Lower lobe of right lung (tissue), 2 donors: ENCODE data around the gene CDK8. TPM values are rescaled to one million over a fixed set of nuclear protein-coding genes. Genes with fewer than 3 reads are reported as not detected.
"Not testable (repeated sequence)": the region's sequence is repeated elsewhere in the genome, so short reads cannot be mapped to it uniquely, and the experiment has no call there.

ENCODE experiments used
- ATAC-seq, 2 donors: fragments of 200-7000 bp; cut with Tn5 transposase; one replicate each; pipeline ENCODE4 v1.9.1; 2020 to 2022; ENCODE audit warnings: mild to moderate bottlenecking in 2 of 2, moderate library complexity in 2 of 2
- DNase-seq: peaks from one replicate; pipeline ENCODE4 v3.0.0-alpha.2; 2020
- H3K27ac ChIP-seq: fragments of 200-600 bp; one replicate; pipeline ENCODE4 v1.8.0; 2022
- H3K27me3 ChIP-seq: fragments of 200-600 bp; one replicate; pipeline ENCODE4 v1.8.0; 2022; ENCODE audit warnings: low read depth
- H3K36me3 ChIP-seq: fragments of 200-600 bp; one replicate; pipeline ENCODE4 v1.8.0; 2022; ENCODE audit warnings: mild to moderate bottlenecking
- H3K4me1 ChIP-seq: fragments of 200-600 bp; one replicate; pipeline ENCODE4 v1.8.0; 2022
- H3K4me3 ChIP-seq: fragments of 200-600 bp; one replicate; pipeline ENCODE4 v1.8.0; 2022; ENCODE audit warnings: mild to moderate bottlenecking
- H3K9me3 ChIP-seq: fragments of 200-600 bp; one replicate; pipeline ENCODE4 v1.8.0; 2022
- intact Hi-C: fragments of 100-400 bp; cut with DNase I; formaldehyde crosslinking; loops from one replicate; pipeline ENCODE4 v1.11.0; 2022
- total RNA-seq: library from RNA; stranded (reverse); fragmentation: NEBNext Ultra II Directional; extraction: Animal tissue kit (Norgen Biotek cat#: 25700); gene quantifications from one replicate; pipeline ENCODE4 v1.2.1, GENCODE V29; 2021
- TF ChIP-seq, protein P1 (sequence below): fragments of 200-600 bp; IDR thresholded peaks from one replicate; pipeline ENCODE4 v1.8.0; 2022; ENCODE audit warnings: antibody characterized with exemption, mild to moderate bottlenecking
- donor health status: DM: no; HTN: yes; CAD: no; lungs with severe emphysema.

The CDK8 gene
- total RNA-seq, 1 donor from 2014 or later: 10.3 TPM

DNA sequence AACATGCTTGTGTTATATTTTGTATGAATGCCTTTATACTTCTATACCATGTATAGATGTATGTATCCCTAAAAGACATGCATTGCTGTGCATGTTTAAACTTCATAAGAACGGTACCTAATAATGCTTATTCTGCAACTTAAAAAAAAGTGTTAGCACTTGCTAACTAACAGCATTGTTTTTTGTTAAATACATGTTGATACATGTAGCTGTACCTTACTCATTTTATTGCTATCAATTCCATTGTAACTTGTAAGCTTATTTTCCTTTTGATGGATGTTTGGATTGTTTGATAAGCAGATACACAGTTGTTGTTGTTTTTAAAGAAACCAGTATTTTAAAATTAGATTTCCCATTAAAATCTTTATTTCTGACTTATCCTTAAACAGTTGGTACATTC lies 53.8 kb downstream of the CDK8 start:
- DNase-seq: no peak
- Histone ChIP-seq H3K9me3 (no peaks in the 10 kb centered on the region), H3K36me3 (no peaks in the 10 kb centered on the region), H3K27me3 (no peaks in the 10 kb centered on the region), H3K27ac (no peak overlapping the region), H3K4me3 (no peak overlapping the region), H3K4me1 (peaks cover 10% of the 10 kb centered on the region)
- no peak for ATAC-seq
- TF ChIP-seq, protein P1, sequence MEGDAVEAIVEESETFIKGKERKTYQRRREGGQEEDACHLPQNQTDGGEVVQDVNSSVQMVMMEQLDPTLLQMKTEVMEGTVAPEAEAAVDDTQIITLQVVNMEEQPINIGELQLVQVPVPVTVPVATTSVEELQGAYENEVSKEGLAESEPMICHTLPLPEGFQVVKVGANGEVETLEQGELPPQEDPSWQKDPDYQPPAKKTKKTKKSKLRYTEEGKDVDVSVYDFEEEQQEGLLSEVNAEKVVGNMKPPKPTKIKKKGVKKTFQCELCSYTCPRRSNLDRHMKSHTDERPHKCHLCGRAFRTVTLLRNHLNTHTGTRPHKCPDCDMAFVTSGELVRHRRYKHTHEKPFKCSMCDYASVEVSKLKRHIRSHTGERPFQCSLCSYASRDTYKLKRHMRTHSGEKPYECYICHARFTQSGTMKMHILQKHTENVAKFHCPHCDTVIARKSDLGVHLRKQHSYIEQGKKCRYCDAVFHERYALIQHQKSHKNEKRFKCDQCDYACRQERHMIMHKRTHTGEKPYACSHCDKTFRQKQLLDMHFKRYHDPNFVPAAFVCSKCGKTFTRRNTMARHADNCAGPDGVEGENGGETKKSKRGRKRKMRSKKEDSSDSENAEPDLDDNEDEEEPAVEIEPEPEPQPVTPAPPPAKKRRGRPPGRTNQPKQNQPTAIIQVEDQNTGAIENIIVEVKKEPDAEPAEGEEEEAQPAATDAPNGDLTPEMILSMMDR: no peak
- intact Hi-C loops: no loop called here

DNA sequence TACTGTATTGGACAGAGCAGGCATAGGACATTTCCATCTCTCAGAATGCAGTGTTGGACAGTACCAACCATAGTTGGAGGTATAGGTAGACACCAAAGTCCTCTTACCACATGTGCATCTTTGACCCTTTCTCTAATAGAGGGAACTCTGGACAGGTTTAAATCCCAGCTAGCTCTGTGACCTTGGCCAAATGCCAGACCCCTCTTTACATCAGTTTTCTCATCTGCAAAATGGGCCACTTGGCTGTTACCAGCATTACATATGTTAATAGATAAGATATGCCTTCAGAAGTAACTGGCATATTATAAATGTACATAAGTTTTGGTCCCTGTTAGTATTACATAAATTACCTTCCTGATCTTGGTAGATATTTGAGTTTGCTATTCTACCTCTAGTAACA lies 54.3 kb downstream of the CDK8 start:
- no peak for ATAC-seq
- no peaks in the 10 kb centered on the region for H3K36me3 ChIP-seq
- no peaks in the 10 kb centered on the region for H3K27me3 ChIP-seq
- H3K9me3 ChIP-seq: no peaks in the 10 kb centered on the region
- no peak overlapping the region for H3K4me3 ChIP-seq
- DNase-seq: no peak
- peaks cover 10% of the 10 kb centered on the region for H3K4me1 ChIP-seq
- intact Hi-C loops: no loop called here
- TF ChIP-seq, protein P1: no peak
- H3K27ac ChIP-seq: no peak overlapping the region

DNA sequence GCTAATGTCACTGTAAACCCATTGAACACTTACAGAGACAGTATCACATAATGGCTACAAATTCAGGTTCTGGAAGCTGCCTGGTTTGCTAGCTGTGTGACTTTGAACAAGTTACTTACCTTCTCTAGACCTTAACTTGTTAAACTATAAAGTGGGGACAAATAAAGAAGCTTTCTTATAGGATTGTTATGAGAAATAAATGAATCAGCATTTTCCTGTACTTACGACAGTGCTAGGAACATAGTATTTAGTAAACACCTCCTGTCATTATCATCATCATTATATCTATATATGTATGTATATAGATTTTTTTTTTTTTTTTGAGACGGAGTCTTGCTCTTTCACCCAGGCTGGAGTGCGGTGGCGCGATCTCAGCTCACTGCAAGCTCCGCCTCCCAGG lies 54.9 kb downstream of the CDK8 start:
- no peak for DNase-seq
- no peaks in the 10 kb centered on the region for H3K9me3 ChIP-seq
- intact Hi-C loops: no loop called here
- H3K4me1 ChIP-seq: peaks cover 10% of the 10 kb centered on the region
- H3K4me3 ChIP-seq: no peak overlapping the region
- no peaks in the 10 kb centered on the region for H3K36me3 ChIP-seq
- TF ChIP-seq, protein P1: no peak
- H3K27me3 ChIP-seq: no peaks in the 10 kb centered on the region
- H3K27ac ChIP-seq: no peak overlapping the region
- no peak for ATAC-seq

DNA sequence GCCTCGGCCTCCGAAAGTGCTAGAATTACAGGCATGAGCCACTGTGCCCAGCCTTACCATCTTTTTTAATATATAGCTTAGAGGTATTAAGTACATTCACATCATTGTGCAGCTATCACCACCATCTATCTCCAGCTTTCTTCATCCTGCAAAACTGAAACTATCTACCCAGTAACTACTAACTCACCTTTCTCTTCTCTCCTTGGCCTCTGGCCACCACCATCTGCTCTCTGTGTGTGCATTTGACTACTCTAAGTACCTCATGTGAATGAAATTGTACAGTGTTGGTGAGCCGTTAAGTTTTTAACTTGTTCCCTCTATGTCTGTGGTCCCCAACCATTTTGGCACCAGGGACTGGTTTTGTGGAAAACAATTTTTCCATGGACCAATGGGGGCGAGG lies 56.1 kb downstream of the CDK8 start:
- DNase-seq (no peak), ATAC-seq (no peak)
- Histone ChIP-seq H3K27ac (no peak overlapping the region), H3K27me3 (no peaks in the 10 kb centered on the region), H3K4me3 (no peak overlapping the region), H3K9me3 (no peaks in the 10 kb centered on the region), H3K4me1 (peaks cover 6% of the 10 kb centered on the region), H3K36me3 (no peaks in the 10 kb centered on the region)
- TF ChIP-seq, protein P1: no peak
- intact Hi-C loops: no loop called here

DNA sequence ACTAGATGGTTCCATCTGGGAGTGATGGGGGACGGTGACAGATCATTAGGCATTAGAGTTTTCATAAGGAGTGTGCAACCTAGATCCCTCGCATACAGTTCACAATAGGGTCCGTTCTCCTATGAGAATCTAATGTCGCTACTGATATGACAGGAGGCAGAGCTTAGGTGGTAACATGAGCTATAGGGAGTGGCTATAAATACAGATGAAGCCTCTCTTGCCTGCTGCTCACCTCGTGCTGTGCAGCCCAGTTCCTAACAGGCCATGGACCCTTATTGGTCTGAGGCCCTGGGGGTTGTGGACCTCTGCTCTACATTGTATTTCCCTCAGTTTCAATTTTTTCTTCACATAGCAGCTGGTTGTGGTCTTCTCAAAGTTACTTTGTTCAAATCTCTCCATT lies 56.5 kb downstream of the CDK8 start:
- DNase-seq (no peak), ATAC-seq (no peak)
- Histone ChIP-seq H3K4me1 (peaks cover 6% of the 10 kb centered on the region), H3K9me3 (no peaks in the 10 kb centered on the region), H3K27ac (no peak overlapping the region), H3K4me3 (no peak overlapping the region), H3K27me3 (no peaks in the 10 kb centered on the region), H3K36me3 (no peaks in the 10 kb centered on the region)
- TF ChIP-seq, protein P1: no peak
- intact Hi-C loops: no loop called here

DNA sequence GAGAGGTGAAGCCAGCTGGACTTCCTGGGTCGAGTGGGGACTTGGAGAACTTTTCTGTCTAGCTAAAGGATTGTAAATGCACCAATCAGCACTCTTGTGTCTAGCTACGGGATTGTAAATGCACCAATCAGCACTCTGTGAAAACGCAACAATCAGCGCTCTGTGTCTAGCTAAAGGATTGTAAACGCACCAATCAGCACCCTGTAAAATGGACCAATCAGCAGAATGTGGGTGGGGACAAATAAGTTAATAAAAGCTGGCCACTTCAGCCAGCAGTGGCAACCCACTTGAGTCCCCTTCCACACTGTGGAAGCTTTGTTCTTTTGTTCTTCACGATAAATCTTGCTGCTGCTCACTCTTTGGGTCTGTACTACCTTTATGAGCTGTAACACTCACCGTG lies 58.1 kb downstream of the CDK8 start:
- H3K36me3 ChIP-seq, H3K4me3 ChIP-seq, H3K4me1 ChIP-seq, DNase-seq, intact Hi-C loops, H3K9me3 ChIP-seq, H3K27me3 ChIP-seq, ATAC-seq, H3K27ac ChIP-seq: not testable (repeated sequence)

DNA sequence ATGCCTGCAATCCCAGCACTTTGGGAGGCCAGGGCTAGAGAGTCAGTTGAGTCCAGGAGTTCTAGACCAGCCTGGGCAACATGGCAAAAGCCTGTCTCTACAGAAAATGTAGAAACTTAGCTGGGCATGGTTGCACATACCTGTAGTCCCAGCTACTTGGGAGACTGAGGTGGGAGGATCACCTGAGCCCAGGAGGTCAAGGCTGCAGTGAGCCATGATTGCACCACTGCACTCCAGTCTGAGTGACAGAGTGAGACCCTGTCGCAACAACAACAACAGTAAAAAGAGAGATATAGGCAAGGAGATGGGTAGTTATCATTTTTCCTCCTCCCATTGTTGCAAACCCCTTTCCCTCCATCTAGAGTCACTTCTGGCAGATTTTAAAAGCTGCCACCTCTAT lies 62.2 kb downstream of the CDK8 start:
- H3K36me3 ChIP-seq, H3K27me3 ChIP-seq, DNase-seq, ATAC-seq, H3K4me1 ChIP-seq, H3K4me3 ChIP-seq, intact Hi-C loops, H3K9me3 ChIP-seq, H3K27ac ChIP-seq: not testable (repeated sequence)
